Activated CD8-positive, alpha-beta memory T cell treated with anti-CD3 and anti-CD28 coated beads, Interleukin-2, amount 50 U/mL, for 24 hours (primary cell): ENCODE data around the gene PSMD11.

ENCODE experiments used
- DNase-seq: peaks from one replicate; pipeline ENCODE4 v3.0.0-alpha.2; 2020; ENCODE audit errors: extremely low read depth

Gene PSMD11

GRCh38 chr17:32464374-32464773 lies 20.1 kb downstream of the PSMD11 start:
- no peak for DNase-seq

GRCh38 chr17:32467949-32468348 lies 23.6 kb downstream of the PSMD11 start:
- no peak for DNase-seq

GRCh38 chr17:32470405-32471167 lies 26.3 kb downstream of the PSMD11 start:
- no peak for DNase-seq

- no peak for DNase-seq
Measured at GRCh38 chr17:32471652-32472051, 27.3 kb downstream of the PSMD11 start.

- no peak for DNase-seq
Measured at GRCh38 chr17:32475258-32475657, 30.9 kb downstream of the PSMD11 start.

- DNase-seq: no peak
Measured at GRCh38 chr17:32477220-32477619, 32.9 kb downstream of the PSMD11 start.

GRCh38 chr17:32479074-32479617 lies 34.8 kb downstream of the PSMD11 start:
- DNase-seq: no peak

- no peak for DNase-seq
Measured at GRCh38 chr17:32481193-32481592, 36.9 kb downstream of the PSMD11 start.

- DNase-seq: no peak
Measured at GRCh38 chr17:32482568-32483320, 38.4 kb downstream of the PSMD11 start.

- no peak for DNase-seq
Measured at GRCh38 chr17:32483451-32484019, 39.2 kb downstream of the PSMD11 start.

- no peak for DNase-seq
Measured at GRCh38 chr17:32484041-32484461, 39.7 kb downstream of the PSMD11 start.

GRCh38 chr17:32484628-32485027 lies 40.3 kb downstream of the PSMD11 start:
- DNase-seq: no peak

- no peak for DNase-seq
Measured at GRCh38 chr17:32485261-32486110, 41.2 kb downstream of the PSMD11 start.

GRCh38 chr17:32486111-32486700 lies 41.9 kb downstream of the PSMD11 start:
- DNase-seq: no peak

- DNase-seq: no peak
Measured at GRCh38 chr17:32486701-32487472, 42.6 kb downstream of the PSMD11 start, which contains the start of gene CDK5R1. CDK5R1 (plus strand) TSS chr17:32486993; CDS start chr17:32487621, 628 bp downstream.

GRCh38 chr17:32487473-32488176 lies 43.3 kb downstream of the PSMD11 start:
- DNase-seq: no peak

- DNase-seq: no peak
Measured at GRCh38 chr17:32488177-32488542, 43.9 kb downstream of the PSMD11 start.

GRCh38 chr17:32488604-32489180 lies 44.4 kb downstream of the PSMD11 start:
- no peak for DNase-seq
